SU-DHL-6 (cell line): ENCODE measurements around the gene MACF1.

Experiments used
- H2AFZ ChIP-seq: fragments of 200-600 bp; sonication (generic); 2 replicates; pipeline ENCODE4 v1.6.1; 2014; ENCODE audit warnings: low read depth, mild to moderate bottlenecking, moderate library complexity, mixed read lengths, antibody characterized with exemption, low read length; ENCODE audit not compliant: severe bottlenecking
- H3F3A ChIP-seq: fragments of 200-600 bp; shearing (Covaris generic); 2 replicates; pipeline ENCODE4 v1.6.0; 2016; ENCODE audit warnings: antibody characterized with exemption, mild to moderate bottlenecking; ENCODE audit not compliant: insufficient read depth
- H3K27ac ChIP-seq: fragments of 200-600 bp; sonication (generic); 2 replicates; pipeline ENCODE4 v1.5.1; 2016; ENCODE audit warnings: low read depth, mild to moderate bottlenecking, low read length, moderate library complexity, mixed read lengths
- H3K27me3 ChIP-seq: fragments of 200-600 bp; sonication (generic), shearing (Covaris generic); 2 replicates; pipeline ENCODE4 v1.6.0; 2014; ENCODE audit warnings: mild to moderate bottlenecking, low read length
- H3K36me3 ChIP-seq: fragments of 200-600 bp; sonication (generic); 2 replicates; pipeline ENCODE4 v1.6.1; 2014; ENCODE audit warnings: mild to moderate bottlenecking, low read length, mixed read lengths
- H3K4me2 ChIP-seq: fragments of 300-600, 200-600 bp; shearing (Covaris generic), sonication (generic); 2 replicates; pipeline ENCODE4 v1.6.0; 2014; ENCODE audit warnings: low read length, low read depth, mild to moderate bottlenecking; ENCODE audit not compliant: poor library complexity, severe bottlenecking
- H3K4me3 ChIP-seq: fragments of 200-600 bp; sonication (generic); 2 replicates; pipeline ENCODE4 v1.5.1; 2014; ENCODE audit warnings: antibody characterized with exemption, low read length, mild to moderate bottlenecking, mixed read lengths; ENCODE audit not compliant: insufficient read depth, poor library complexity, severe bottlenecking
- H3K79me2 ChIP-seq: fragments of 200-600 bp; sonication (generic); 2 replicates; pipeline ENCODE4 v1.6.1; 2014; ENCODE audit warnings: mild to moderate bottlenecking, low read length, moderate library complexity; ENCODE audit not compliant: insufficient read depth
- H3K9ac ChIP-seq: fragments of 200-600 bp; sonication (generic); 2 replicates; pipeline ENCODE4 v1.7.0; 2014; ENCODE audit warnings: mild to moderate bottlenecking, low read length
- H3K9me2 ChIP-seq: fragments of 200-600 bp; sonication (generic); replicated peaks from 2 replicates; pipeline ENCODE4 v1.6.1; 2014; ENCODE audit warnings: low read length; ENCODE audit not compliant: insufficient read depth
- H3K9me3 ChIP-seq: fragments of 200-600 bp; sonication (generic); 2 replicates; pipeline ENCODE4 v1.6.1; 2014; ENCODE audit warnings: low read length, mixed read lengths; ENCODE audit not compliant: insufficient read depth
- H4K20me1 ChIP-seq: fragments of 200-600 bp; sonication (generic); 2 replicates; pipeline ENCODE4 v1.6.1; 2014; ENCODE audit warnings: low read depth, mild to moderate bottlenecking, antibody characterized with exemption, low read length, moderate library complexity, mixed read lengths
- CTCF ChIP-seq: fragments of 200-600 bp; sonication (generic); IDR thresholded peaks from one replicate; pipeline ENCODE4 v1.5.1; 2017; ENCODE audit warnings: antibody characterized with exemption, mild to moderate bottlenecking, low read length, moderate library complexity; ENCODE audit not compliant: insufficient read depth, poor library complexity, severe bottlenecking
- EZH2phosphoT487 ChIP-seq: fragments of 200-600 bp; sonication (generic), shearing (Covaris generic); conservative IDR thresholded peaks from 2 replicates; pipeline ENCODE4 v1.6.1; 2018; ENCODE audit warnings: mild to moderate bottlenecking, antibody characterized with exemption, low read length, moderate library complexity, mixed read lengths

The MACF1 gene

GRCh38 chr1:39412892-39413291, 208.4 kb downstream of the MACF1 start:
- H2AFZ ChIP-seq: no peak overlapping the region
- H3K9me2 ChIP-seq: no peaks in the 10 kb centered on the region
- H3K9ac ChIP-seq: no peak overlapping the region
- H3K36me3 ChIP-seq: 0 out of 2 replicates have a peak, but pooled peaks cover 3% of the 10 kb centered on the region
- no peak overlapping the region for H3K4me2 ChIP-seq
- H3F3A ChIP-seq: peaks cover 8% of the 10 kb centered on the region; the same call in 1 of the 2 replicates
- H3K4me3 ChIP-seq: no peak overlapping the region
- H4K20me1 ChIP-seq: no peaks in the 10 kb centered on the region
- no peak overlapping the region for H3K27ac ChIP-seq
- H3K9me3 ChIP-seq: no peaks in the 10 kb centered on the region
- H3K79me2 ChIP-seq: 0 out of 2 replicates have a peak, but pooled peaks cover 3% of the 10 kb centered on the region
- TF ChIP-seq CTCF: no peak
- TF ChIP-seq EZH2phosphoT487: no peak
- no peaks in the 10 kb centered on the region for H3K27me3 ChIP-seq

- no peak for TF ChIP-seq EZH2phosphoT487
- no peak for TF ChIP-seq CTCF
- peaks cover 6% of the 10 kb centered on the region; the same call in 1 of the 2 replicates for H3K79me2 ChIP-seq
- 0 out of 2 replicates have a peak, but pooled peaks cover 3% of the 10 kb centered on the region for H3K36me3 ChIP-seq
- H3K9me3 ChIP-seq: no peaks in the 10 kb centered on the region
- H3K27me3 ChIP-seq: no peaks in the 10 kb centered on the region
- no peaks in the 10 kb centered on the region for H4K20me1 ChIP-seq
- H3K4me2 ChIP-seq: no peak overlapping the region
- H3K4me3 ChIP-seq: no peak overlapping the region
- no peaks in the 10 kb centered on the region for H3K9me2 ChIP-seq
- no peak overlapping the region for H3K9ac ChIP-seq
- H2AFZ ChIP-seq: no peak overlapping the region
- H3K27ac ChIP-seq: no peak overlapping the region
- peaks cover 8% of the 10 kb centered on the region; the same call in 1 of the 2 replicates for H3F3A ChIP-seq
Observed at GRCh38 chr1:39413902-39414528, 209.5 kb downstream of the MACF1 start.

GRCh38 chr1:39415553-39415952, 211.1 kb downstream of the MACF1 start:
- H3K79me2 ChIP-seq: peaks cover 3% of the 10 kb centered on the region
- H3F3A ChIP-seq: no peaks in the 10 kb centered on the region
- H2AFZ ChIP-seq: no peak overlapping the region
- H3K27ac ChIP-seq: no peak overlapping the region
- H3K9ac ChIP-seq: no peak overlapping the region
- no peak overlapping the region for H3K4me2 ChIP-seq
- H3K9me3 ChIP-seq: no peaks in the 10 kb centered on the region
- H3K9me2 ChIP-seq: no peaks in the 10 kb centered on the region
- H3K4me3 ChIP-seq: no peak overlapping the region
- H3K27me3 ChIP-seq: no peaks in the 10 kb centered on the region
- no peak for TF ChIP-seq CTCF
- TF ChIP-seq EZH2phosphoT487: no peak
- H4K20me1 ChIP-seq: no peaks in the 10 kb centered on the region
- H3K36me3 ChIP-seq: 0 out of 2 replicates have a peak, but pooled peaks cover 3% of the 10 kb centered on the region
